LNCaP clone FGC (cell line): ENCODE data around the gene ROR2.

Source experiments
- DNase-seq: peaks from one replicate; pipeline ENCODE4 v3.0.0-alpha.2; 2011; ENCODE audit warnings: low read depth
- H3K4me3 ChIP-seq: 2 replicates; pipeline ENCODE4 v1.5.1; 2011; ENCODE audit warnings: mild to moderate bottlenecking, low read depth, low read length, control low read depth
- TF ChIP-seq, protein P1 (sequence below): IDR thresholded peaks from 2 replicates; pipeline ENCODE4 v1.5.1; 2012; ENCODE audit warnings: mild to moderate bottlenecking; ENCODE audit not compliant: control insufficient read depth, insufficient read depth; ENCODE audit errors: extremely low read depth

ROR2 gene

DNA sequence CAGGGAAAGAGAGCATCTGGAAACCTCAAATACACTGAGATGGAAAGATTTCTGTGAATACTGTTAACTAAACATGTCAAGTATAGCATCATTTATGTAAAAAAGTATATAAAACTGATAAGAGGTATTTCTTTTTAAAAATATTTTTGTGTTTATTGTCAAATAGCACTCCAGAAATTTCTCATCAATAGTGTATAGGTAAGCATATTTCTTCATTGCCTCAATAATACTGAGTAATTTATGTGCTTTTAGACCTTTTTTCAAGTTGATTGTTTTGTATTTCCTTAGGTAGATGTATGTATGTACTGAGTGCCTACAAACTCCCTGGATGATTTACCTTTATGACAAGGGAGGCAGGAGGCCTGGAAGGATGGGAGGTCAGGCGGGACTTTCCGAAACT, 196.3 kb downstream of the ROR2 start:
- no peak overlapping the region for H3K4me3 ChIP-seq
- no peak for DNase-seq
- TF ChIP-seq, protein P1, sequence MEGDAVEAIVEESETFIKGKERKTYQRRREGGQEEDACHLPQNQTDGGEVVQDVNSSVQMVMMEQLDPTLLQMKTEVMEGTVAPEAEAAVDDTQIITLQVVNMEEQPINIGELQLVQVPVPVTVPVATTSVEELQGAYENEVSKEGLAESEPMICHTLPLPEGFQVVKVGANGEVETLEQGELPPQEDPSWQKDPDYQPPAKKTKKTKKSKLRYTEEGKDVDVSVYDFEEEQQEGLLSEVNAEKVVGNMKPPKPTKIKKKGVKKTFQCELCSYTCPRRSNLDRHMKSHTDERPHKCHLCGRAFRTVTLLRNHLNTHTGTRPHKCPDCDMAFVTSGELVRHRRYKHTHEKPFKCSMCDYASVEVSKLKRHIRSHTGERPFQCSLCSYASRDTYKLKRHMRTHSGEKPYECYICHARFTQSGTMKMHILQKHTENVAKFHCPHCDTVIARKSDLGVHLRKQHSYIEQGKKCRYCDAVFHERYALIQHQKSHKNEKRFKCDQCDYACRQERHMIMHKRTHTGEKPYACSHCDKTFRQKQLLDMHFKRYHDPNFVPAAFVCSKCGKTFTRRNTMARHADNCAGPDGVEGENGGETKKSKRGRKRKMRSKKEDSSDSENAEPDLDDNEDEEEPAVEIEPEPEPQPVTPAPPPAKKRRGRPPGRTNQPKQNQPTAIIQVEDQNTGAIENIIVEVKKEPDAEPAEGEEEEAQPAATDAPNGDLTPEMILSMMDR = no peak

DNA sequence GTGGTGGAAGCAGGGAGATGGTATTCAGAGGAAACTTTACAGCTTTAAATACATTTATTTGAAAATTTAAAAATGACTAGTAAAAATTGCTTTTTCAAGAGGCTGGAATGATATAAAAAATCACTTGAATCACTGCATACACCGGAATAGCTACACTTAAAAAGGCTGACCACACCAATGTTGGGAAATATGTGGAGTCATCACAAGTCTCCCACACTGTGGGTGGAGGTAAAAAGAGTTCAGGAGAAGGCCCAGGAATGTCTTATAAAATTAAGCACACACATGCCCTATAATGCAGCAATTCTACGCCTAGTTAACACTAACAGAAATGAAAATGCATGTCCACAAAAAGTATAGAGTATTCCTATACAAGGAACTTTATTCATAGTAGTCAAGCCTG, 198.1 kb downstream of the ROR2 start:
- no peak overlapping the region for H3K4me3 ChIP-seq
- DNase-seq = no peak
- TF ChIP-seq, protein P1 = no peak

DNA sequence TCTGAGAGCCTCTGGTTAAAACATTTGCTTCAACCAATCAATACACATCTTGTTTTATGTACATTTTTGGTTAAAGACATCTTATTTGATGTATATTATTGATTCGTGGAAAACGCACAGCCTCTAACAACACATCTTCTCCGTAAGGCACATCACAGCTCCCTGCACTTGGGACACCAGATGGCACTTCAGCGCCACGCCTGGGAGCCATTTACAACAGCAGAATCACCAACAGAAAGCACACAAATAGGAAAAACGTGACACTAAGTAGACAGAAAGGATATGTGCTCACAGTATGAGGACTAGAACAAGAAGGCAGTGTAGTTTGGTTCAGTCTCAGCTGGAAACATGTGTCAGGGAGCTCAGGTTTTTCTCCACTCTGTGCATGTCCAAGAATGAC, 199.7 kb downstream of the ROR2 start:
- DNase-seq = no peak
- H3K4me3 ChIP-seq = no peak overlapping the region
- TF ChIP-seq, protein P1 = peak; percentile 38

DNA sequence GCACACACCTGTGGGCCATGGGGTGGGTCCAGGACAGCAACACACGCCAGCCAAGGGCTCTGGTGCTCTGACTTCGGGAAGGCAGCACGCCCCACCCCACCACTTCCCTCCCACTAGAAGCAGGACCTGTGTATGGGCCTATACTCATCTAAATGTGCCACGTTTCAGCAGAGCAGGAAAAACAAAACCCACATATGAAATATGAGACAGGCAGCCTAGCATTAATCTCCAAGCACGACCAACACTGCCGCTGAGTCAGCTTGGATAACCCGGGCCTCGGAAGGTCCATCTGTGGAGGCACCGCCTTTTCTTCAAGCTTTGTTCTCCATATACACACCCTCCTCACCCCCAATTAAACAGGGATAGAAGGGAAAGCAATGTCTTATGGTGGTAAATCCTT, 203.1 kb downstream of the ROR2 start:
- DNase-seq = no peak
- H3K4me3 ChIP-seq = no peak overlapping the region
- TF ChIP-seq, protein P1 = no peak

DNA sequence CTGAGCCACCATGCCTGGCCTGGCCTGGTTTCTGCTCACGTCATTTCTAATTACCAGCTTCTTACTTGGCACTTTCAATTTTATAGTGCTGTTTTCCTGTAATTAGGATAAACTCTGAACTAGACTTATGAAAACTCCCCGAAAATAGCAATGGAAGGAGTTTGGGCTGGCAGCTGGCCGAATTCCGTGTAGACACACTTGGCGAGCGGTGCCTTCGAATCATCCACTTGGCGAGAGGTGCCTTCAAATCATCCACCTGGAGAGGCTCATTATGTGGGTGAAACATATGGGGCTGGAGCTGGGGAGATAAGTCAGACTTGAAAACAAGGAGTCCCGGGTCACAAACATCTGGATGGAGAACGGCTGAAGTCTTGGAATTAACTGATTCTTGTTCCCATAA, 203.7 kb downstream of the ROR2 start:
- no peak for DNase-seq

DNA sequence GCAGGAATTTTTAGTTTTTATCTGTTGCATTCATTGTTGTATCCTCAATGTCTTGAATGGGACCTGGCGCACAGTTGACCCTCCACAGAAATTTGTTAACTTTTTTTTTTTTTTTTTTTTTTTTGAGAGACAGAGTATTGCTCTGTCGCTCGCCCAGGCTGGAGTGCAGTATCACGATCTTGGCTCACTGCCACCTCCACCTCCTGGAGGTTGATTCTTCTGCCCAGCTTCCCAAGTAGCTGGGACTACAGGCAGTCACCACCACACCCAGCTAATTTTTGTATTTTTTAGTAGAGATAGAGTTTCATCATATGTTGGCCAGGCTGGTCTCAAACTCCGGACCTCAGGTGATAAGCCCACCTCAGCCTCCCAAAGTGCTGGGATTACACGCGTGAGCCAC, 205.9 kb downstream of the ROR2 start:
- no peak overlapping the region for H3K4me3 ChIP-seq
- DNase-seq = no peak
- TF ChIP-seq, protein P1 = no peak

More for the DNA sequence above, 203.7 kb downstream of the ROR2 start:
- no peak overlapping the region for H3K4me3 ChIP-seq
- TF ChIP-seq, protein P1 = no peak

DNA sequence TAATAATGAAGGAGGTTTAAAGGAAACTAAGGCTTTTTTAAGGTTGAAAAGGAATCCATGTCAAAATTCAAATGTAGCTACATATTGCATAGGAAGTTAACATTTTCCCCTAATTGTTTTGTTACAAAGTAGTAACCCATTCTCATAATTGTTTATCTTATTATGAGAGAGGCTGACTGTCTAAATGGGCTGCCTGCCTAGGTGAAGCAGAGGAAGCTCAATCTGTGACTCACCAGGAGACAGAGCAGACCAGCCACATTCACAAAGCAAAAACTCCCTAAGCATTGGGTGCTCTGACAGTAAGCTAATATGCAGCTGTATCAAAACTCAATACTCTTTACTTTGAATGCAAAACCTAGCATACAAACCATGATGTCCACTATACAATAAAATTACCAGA, 208.5 kb downstream of the ROR2 start:
- TF ChIP-seq, protein P1 = no peak
- H3K4me3 ChIP-seq = no peak overlapping the region
- DNase-seq = no peak
